NCI-H1694 (cell line): ENCODE measurements around the gene TCF7L2.

ENCODE experiments used
- DNase-seq: peaks from one replicate; lab custom pipeline; 2025; lab: John Stamatoyannopoulos, UW

TCF7L2 gene

GRCh38 chr10:112948196-112948595, 1.9 kb upstream of the TCF7L2 start:
- DNase-seq, result no peak

GRCh38 chr10:112949143-112949823, 764 bp upstream of the TCF7L2 start:
- DNase-seq, result no peak

GRCh38 chr10:112950714-112951358, 789 bp downstream of the TCF7L2 start:
- no peak for DNase-seq

- DNase-seq, result no peak
Measured at GRCh38 chr10:112951359-112952281, 1.6 kb downstream of the TCF7L2 start.

GRCh38 chr10:112952282-112953173, 2.5 kb downstream of the TCF7L2 start:
- no peak for DNase-seq

- DNase-seq, result no peak
Measured at GRCh38 chr10:112953174-112954159, 3.4 kb downstream of the TCF7L2 start.

GRCh38 chr10:112954974-112955581, 5.0 kb downstream of the TCF7L2 start:
- no peak for DNase-seq

GRCh38 chr10:112955582-112956421, 5.8 kb downstream of the TCF7L2 start:
- DNase-seq, result no peak

- no peak for DNase-seq
Measured at GRCh38 chr10:112956631-112957350, 6.7 kb downstream of the TCF7L2 start.

GRCh38 chr10:112957640-112958092, 7.6 kb downstream of the TCF7L2 start:
- no peak for DNase-seq

GRCh38 chr10:112958275-112958995, 8.4 kb downstream of the TCF7L2 start:
- no peak for DNase-seq

GRCh38 chr10:112959207-112959838, 9.3 kb downstream of the TCF7L2 start:
- DNase-seq, result no peak

- no peak for DNase-seq
Measured at GRCh38 chr10:112960151-112960681, 10.2 kb downstream of the TCF7L2 start.

- no peak for DNase-seq
Measured at GRCh38 chr10:112961609-112962008, 11.6 kb downstream of the TCF7L2 start.

- DNase-seq, result no peak
Measured at GRCh38 chr10:112962343-112962742, 12.3 kb downstream of the TCF7L2 start.

- DNase-seq, result no peak
Measured at GRCh38 chr10:112963835-112964234, 13.8 kb downstream of the TCF7L2 start.

- no peak for DNase-seq
Measured at GRCh38 chr10:112964482-112964881, 14.4 kb downstream of the TCF7L2 start.
